A549 (cell line): ENCODE data around the gene LAMA2.

ENCODE experiments used
- EP300 ChIP-seq, 2 experiments: fragments of >200 bp; sonication (Bioruptor Twin); formaldehyde crosslinking; IDR thresholded peaks; 2 replicates in 1 of 2; 3 replicates in 1 of 2; pipeline ENCODE4 v1.6.1; 2016 to 2017
- JUN ChIP-seq, 2 experiments: fragments of >200 bp; sonication (Bioruptor Twin); formaldehyde crosslinking; IDR thresholded peaks; 2 replicates in 1 of 2; 3 replicates in 1 of 2; pipeline ENCODE4 v1.6.1; 2016 to 2017
- MAFK ChIP-seq: fragments of 450-650 bp; IDR thresholded peaks from 2 replicates; pipeline ENCODE4 v1.6.1; 2014; ENCODE audit not compliant: partially characterized antibody
- MYC ChIP-seq: IDR thresholded peaks from 2 replicates; pipeline ENCODE4 v1.6.1; 2012; ENCODE audit warnings: mild to moderate bottlenecking, inconsistent platforms, low read length, improper control_type of control experiment, borderline replicate concordance
- TF ChIP-seq, protein P1 (sequence below): fragments of 250-450 bp; sonication (Bioruptor Pico); IDR thresholded peaks from 2 replicates; pipeline ENCODE4 v1.5.0; 2021; ENCODE audit warnings: mild to moderate bottlenecking, moderate library complexity, borderline replicate concordance

DNA sequence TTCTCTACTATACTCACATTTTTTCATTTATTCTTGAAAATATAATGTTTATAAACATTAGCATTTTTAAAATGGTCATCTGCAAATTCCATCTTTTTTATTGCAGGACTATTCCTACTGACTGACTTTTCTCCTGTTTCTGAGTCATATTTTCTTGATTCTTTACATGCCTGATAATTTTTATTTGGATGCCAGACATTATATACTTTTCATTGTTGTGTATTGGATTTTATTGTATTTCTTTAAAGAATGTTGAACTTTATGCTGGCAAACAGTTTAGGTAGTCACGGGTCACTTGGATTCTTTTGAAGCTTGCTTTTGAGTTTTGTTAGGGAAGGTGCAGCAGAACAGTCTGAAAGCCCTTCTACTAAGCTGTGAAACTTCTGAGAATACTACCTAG is 423.9 kb downstream of the LAMA2 start:
- TF ChIP-seq MYC (no peak), EP300 (IDR thresholded peaks at IDR 0.05) (no peak), JUN (IDR thresholded peaks at IDR 0.05) (no peak), MAFK (no peak)
- TF ChIP-seq, protein P1, sequence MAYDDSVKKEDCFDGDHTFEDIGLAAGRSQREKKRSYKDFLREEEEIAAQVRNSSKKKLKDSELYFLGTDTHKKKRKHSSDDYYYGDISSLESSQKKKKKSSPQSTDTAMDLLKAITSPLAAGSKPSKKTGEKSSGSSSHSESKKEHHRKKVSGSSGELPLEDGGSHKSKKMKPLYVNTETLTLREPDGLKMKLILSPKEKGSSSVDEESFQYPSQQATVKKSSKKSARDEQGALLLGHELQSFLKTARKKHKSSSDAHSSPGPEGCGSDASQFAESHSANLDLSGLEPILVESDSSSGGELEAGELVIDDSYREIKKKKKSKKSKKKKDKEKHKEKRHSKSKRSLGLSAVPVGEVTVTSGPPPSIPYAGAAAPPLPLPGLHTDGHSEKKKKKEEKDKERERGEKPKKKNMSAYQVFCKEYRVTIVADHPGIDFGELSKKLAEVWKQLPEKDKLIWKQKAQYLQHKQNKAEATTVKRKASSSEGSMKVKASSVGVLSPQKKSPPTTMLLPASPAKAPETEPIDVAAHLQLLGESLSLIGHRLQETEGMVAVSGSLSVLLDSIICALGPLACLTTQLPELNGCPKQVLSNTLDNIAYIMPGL, result no peak
